B cell (primary cell): ENCODE results near the gene MALRD1.

ENCODE experiments used
- CTCF ChIP-seq: fragments of 200-600 bp; IDR thresholded peaks from one replicate; pipeline ENCODE4 v1.8.0; 2022; ENCODE audit warnings: antibody characterized with exemption, mild to moderate bottlenecking
- EZH2 ChIP-seq: IDR thresholded peaks from 2 replicates; pipeline ENCODE4 v1.6.1; 2012; ENCODE audit warnings: borderline replicate concordance, low read depth, mild to moderate bottlenecking, moderate library complexity, low read length; ENCODE audit not compliant: insufficient read depth, poor library complexity, severe bottlenecking

- TF ChIP-seq CTCF (no peak), EZH2 (no peak)
Measured at GRCh38 chr10:19014034-19014433, 34.6 kb upstream of the MALRD1 start.
